ENCODE measurements around the gene KMT2E. TPM values are rescaled to one million over a fixed set of nuclear protein-coding genes. Genes with fewer than 3 reads are reported as not detected.

Gene KMT2E
- polyA plus RNA-seq, 1 donor, result 53.0 TPM

GRCh38 chr7:105139381-105139780 lies 125.4 kb downstream of the KMT2E start:
- Histone ChIP-seq H3K27ac (ENCODE audit: low read length) (no peak overlapping the region), H3K9me3 (ENCODE audit: control insufficient read depth, low read depth, low read length) (no peaks in the 10 kb centered on the region), H3K4me1 (ENCODE audit: control insufficient read depth, insufficient read depth, low read length) (no peaks in the 10 kb centered on the region), H3K4me3 (ENCODE audit: low read length) (no peak overlapping the region), H3K27me3 (ENCODE audit: control insufficient read depth, insufficient read depth, low read length) (no peaks in the 10 kb centered on the region), H3K36me3 (ENCODE audit: control insufficient read depth, insufficient read depth, low read length) (peaks cover 50% of the 10 kb centered on the region)
- DNase-seq, result no peak

GRCh38 chr7:105141068-105141467 lies 127.1 kb downstream of the KMT2E start:
- Histone ChIP-seq H3K27me3 (ENCODE audit: control insufficient read depth, insufficient read depth, low read length) (no peaks in the 10 kb centered on the region), H3K4me3 (ENCODE audit: low read length) (no peak overlapping the region), H3K9me3 (ENCODE audit: control insufficient read depth, low read depth, low read length) (no peaks in the 10 kb centered on the region), H3K36me3 (ENCODE audit: control insufficient read depth, insufficient read depth, low read length) (peaks cover 45% of the 10 kb centered on the region), H3K4me1 (ENCODE audit: control insufficient read depth, insufficient read depth, low read length) (no peaks in the 10 kb centered on the region), H3K27ac (ENCODE audit: low read length) (no peak overlapping the region)
- WGBS (ENCODE audit: insufficient coverage, low lambda C conversion rate), result no CpG with 5 or more reads among the region's 6 CpGs
- DNase-seq, result peak in 1 of 2 donors; percentile 20

DNA sequence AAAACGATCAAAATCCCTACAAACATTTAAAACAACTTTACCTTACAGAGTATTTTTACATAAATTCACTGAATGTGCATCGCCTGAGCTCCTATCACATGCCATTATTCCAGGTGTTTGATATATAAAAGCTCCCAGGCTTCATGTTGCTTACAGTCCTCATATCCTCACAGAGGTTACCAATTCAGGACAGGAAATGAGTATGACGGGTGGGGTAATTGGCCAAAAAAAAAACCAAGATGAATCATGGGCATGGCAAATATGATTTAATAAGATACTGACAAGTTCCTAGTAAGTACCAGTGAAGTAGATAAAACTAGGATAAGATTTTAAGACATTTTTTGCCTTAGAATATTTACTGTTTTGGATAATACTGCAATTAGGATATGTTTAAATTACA lies 135.8 kb downstream of the KMT2E start:
- Histone ChIP-seq H3K4me3 (ENCODE audit: low read length) (no peak overlapping the region), H3K27ac (ENCODE audit: low read length) (no peak overlapping the region), H3K36me3 (ENCODE audit: control insufficient read depth, insufficient read depth, low read length) (peaks cover 3% of the 10 kb centered on the region), H3K9me3 (ENCODE audit: control insufficient read depth, low read depth, low read length) (no peaks in the 10 kb centered on the region), H3K4me1 (ENCODE audit: control insufficient read depth, insufficient read depth, low read length) (no peaks in the 10 kb centered on the region), H3K27me3 (ENCODE audit: control insufficient read depth, insufficient read depth, low read length) (no peaks in the 10 kb centered on the region)
- WGBS (ENCODE audit: insufficient coverage, low lambda C conversion rate), result no CpG with 5 or more reads among the region's 3 CpGs
- no peak for DNase-seq

GRCh38 chr7:105151152-105151551 lies 137.1 kb downstream of the KMT2E start:
- no peaks in the 10 kb centered on the region for H3K9me3 ChIP-seq (ENCODE audit: control insufficient read depth, low read depth, low read length)
- DNase-seq, result no peak
- H3K36me3 ChIP-seq (ENCODE audit: control insufficient read depth, insufficient read depth, low read length), result peaks cover 10% of the 10 kb centered on the region
- WGBS (ENCODE audit: insufficient coverage, low lambda C conversion rate), result 100% methylated on average over 2 of the region's 3 CpGs
- H3K4me1 ChIP-seq (ENCODE audit: control insufficient read depth, insufficient read depth, low read length), result no peaks in the 10 kb centered on the region
- no peak overlapping the region for H3K27ac ChIP-seq (ENCODE audit: low read length)
- no peaks in the 10 kb centered on the region for H3K27me3 ChIP-seq (ENCODE audit: control insufficient read depth, insufficient read depth, low read length)
- no peak overlapping the region for H3K4me3 ChIP-seq (ENCODE audit: low read length)

DNA sequence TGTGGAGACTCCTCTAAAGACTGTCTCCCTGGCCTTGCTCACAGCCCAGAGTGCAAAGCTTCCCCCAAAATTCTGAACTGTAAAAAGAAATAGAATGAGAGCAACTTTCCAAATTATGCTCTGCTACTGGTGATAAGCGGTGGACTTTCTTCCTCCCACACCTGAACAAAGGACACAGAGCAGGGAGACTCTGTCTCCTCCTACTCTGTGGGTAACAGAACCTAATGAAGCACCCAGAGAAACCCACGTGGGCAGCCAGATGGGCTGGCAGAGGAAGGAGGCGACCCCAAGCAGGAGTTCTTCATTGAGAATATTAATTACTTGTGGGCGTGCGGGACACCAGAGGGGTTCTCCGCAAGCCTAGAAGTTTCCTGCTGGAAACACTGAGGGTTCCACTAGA lies 139.5 kb downstream of the KMT2E start:
- Histone ChIP-seq H3K36me3 (ENCODE audit: control insufficient read depth, insufficient read depth, low read length) (peaks cover 12% of the 10 kb centered on the region), H3K4me1 (ENCODE audit: control insufficient read depth, insufficient read depth, low read length) (no peaks in the 10 kb centered on the region), H3K27me3 (ENCODE audit: control insufficient read depth, insufficient read depth, low read length) (no peaks in the 10 kb centered on the region), H3K9me3 (ENCODE audit: control insufficient read depth, low read depth, low read length) (no peaks in the 10 kb centered on the region), H3K27ac (ENCODE audit: low read length) (no peak overlapping the region), H3K4me3 (ENCODE audit: low read length) (no peak overlapping the region)
- DNase-seq, result no peak
- no CpG with 5 or more reads among the region's 6 CpGs for WGBS (ENCODE audit: insufficient coverage, low lambda C conversion rate)

DNA sequence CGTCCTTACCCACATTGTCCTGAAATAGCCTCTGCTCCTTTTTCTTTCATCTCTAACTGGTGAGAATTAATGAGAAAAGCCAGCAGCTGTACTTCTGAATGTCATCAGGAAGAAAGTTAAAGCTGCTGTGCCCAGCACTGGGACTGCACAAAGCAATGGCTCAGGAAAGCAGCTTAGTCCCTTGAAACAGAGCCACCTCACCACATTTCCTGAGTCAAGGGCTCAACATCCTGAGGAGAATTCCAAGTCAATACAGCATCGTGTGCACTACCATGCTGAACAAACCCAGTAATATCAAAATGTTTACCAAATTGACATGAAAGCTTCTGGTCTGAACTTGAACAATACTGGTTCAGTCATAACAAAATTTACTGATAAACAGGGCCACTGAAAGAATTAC lies 140.1 kb downstream of the KMT2E start:
- no peak for DNase-seq
- peaks cover 12% of the 10 kb centered on the region for H3K36me3 ChIP-seq (ENCODE audit: control insufficient read depth, insufficient read depth, low read length)
- H3K4me3 ChIP-seq (ENCODE audit: low read length), result no peak overlapping the region
- no CpG with 5 or more reads among the region's 2 CpGs for WGBS (ENCODE audit: insufficient coverage, low lambda C conversion rate)
- H3K27me3 ChIP-seq (ENCODE audit: control insufficient read depth, insufficient read depth, low read length), result no peaks in the 10 kb centered on the region
- H3K27ac ChIP-seq (ENCODE audit: low read length), result no peak overlapping the region
- H3K9me3 ChIP-seq (ENCODE audit: control insufficient read depth, low read depth, low read length), result no peaks in the 10 kb centered on the region
- no peaks in the 10 kb centered on the region for H3K4me1 ChIP-seq (ENCODE audit: control insufficient read depth, insufficient read depth, low read length)

DNA sequence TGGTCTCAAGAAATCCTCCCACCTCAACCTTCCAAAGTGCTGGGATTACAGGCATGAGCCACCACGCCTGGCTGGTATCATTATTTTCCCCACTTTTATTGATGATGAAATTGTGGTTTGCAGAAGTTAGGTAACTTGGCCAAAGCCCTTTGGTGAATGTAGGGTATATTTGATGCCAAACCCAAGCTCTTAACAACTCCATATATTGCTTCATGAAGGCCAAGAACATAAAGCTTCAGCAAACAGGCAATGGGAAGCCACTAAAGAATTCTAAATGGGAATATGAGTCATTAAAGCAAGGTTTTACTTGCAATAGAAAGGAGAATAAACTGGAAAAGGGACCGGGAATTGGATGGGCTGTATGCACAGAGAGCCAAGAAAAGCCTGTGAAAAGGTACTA lies 142.7 kb downstream of the KMT2E start:
- H3K27ac ChIP-seq (ENCODE audit: low read length), result no peak overlapping the region
- 100% methylated on average over 1 of the region's 2 CpGs for WGBS (ENCODE audit: insufficient coverage, low lambda C conversion rate)
- no peaks in the 10 kb centered on the region for H3K9me3 ChIP-seq (ENCODE audit: control insufficient read depth, low read depth, low read length)
- no peaks in the 10 kb centered on the region for H3K27me3 ChIP-seq (ENCODE audit: control insufficient read depth, insufficient read depth, low read length)
- H3K4me3 ChIP-seq (ENCODE audit: low read length), result no peak overlapping the region
- no peaks in the 10 kb centered on the region for H3K4me1 ChIP-seq (ENCODE audit: control insufficient read depth, insufficient read depth, low read length)
- H3K36me3 ChIP-seq (ENCODE audit: control insufficient read depth, insufficient read depth, low read length), result peaks cover 13% of the 10 kb centered on the region
- no peak for DNase-seq

GRCh38 chr7:105157278-105157677 lies 143.3 kb downstream of the KMT2E start:
- no peak overlapping the region for H3K27ac ChIP-seq (ENCODE audit: low read length)
- no peaks in the 10 kb centered on the region for H3K27me3 ChIP-seq (ENCODE audit: control insufficient read depth, insufficient read depth, low read length)
- 67% methylated on average over 2 of the region's 3 CpGs for whole genome bisulfite sequencing (ENCODE audit: insufficient coverage, low lambda C conversion rate)
- H3K9me3 ChIP-seq (ENCODE audit: control insufficient read depth, low read depth, low read length), result no peaks in the 10 kb centered on the region
- peaks cover 13% of the 10 kb centered on the region for H3K36me3 ChIP-seq (ENCODE audit: control insufficient read depth, insufficient read depth, low read length)
- H3K4me1 ChIP-seq (ENCODE audit: control insufficient read depth, insufficient read depth, low read length), result no peaks in the 10 kb centered on the region
- H3K4me3 ChIP-seq (ENCODE audit: low read length), result no peak overlapping the region
- no peak for DNase-seq

DNA sequence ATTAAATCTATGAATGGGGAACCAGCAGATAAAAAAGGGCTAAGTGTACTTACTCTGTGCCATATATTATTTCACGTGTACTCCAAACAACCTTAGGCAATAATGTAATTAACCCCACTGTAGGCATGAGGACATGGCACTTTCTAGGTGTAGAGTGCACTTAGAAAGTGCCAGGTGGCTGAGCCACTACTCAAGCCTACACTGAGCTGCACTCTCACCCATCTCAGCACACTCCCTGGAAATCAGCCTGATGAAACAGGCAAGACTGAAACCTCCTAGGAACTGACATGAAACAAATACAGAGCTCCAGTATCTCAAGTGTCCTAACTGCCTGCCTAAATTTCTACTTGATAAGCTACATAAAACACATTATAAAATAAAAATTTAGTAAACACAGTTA lies 147.4 kb downstream of the KMT2E start:
- Histone ChIP-seq H3K4me1 (ENCODE audit: control insufficient read depth, insufficient read depth, low read length) (no peaks in the 10 kb centered on the region), H3K4me3 (ENCODE audit: low read length) (no peak overlapping the region), H3K9me3 (ENCODE audit: control insufficient read depth, low read depth, low read length) (no peaks in the 10 kb centered on the region), H3K27ac (ENCODE audit: low read length) (no peak overlapping the region), H3K36me3 (ENCODE audit: control insufficient read depth, insufficient read depth, low read length) (peaks cover 17% of the 10 kb centered on the region), H3K27me3 (ENCODE audit: control insufficient read depth, insufficient read depth, low read length) (no peaks in the 10 kb centered on the region)
- WGBS (ENCODE audit: insufficient coverage, low lambda C conversion rate), result no CpG with 5 or more reads among the region's 1 CpG
- DNase-seq, result no peak
